ENCODE data around the gene ALG12.

GRCh38 chr22:49918911-49919881 lies 958 bp upstream of the ALG12 start:
- TF ChIP-seq CTCF (IDR thresholded peaks at IDR 0.05; ENCODE audit: low read depth, low read length) (no peak), EZH2phosphoT487 (IDR thresholded peaks at IDR 0.05; ENCODE audit: low read depth) (no peak)
